CD14-positive monocyte (primary cell): ENCODE data around the gene SAMSN1. TPM values are rescaled to one million over a fixed set of nuclear protein-coding genes. Genes with fewer than 3 reads are reported as not detected.
"Not testable (repeated sequence)": the region's sequence is repeated elsewhere in the genome, so short reads cannot be mapped to it uniquely, and the experiment has no call there.

ENCODE experiments used
- DNase-seq, 3 donors: peaks; one replicate each; pipeline ENCODE4 v3.0.0-alpha.2; 2011 to 2022
- H2AFZ ChIP-seq: 2 replicates; pipeline ENCODE4 v1.6.0; 2012; ENCODE audit warnings: mild to moderate bottlenecking, low read depth, low read length, inconsistent platforms; ENCODE audit not compliant: insufficient read depth, poor library complexity, severe bottlenecking
- H3K27ac ChIP-seq, 2 donors: 1 replicate in 1 of 2; 2 replicates in 1 of 2; pipeline ENCODE4 v1.5.1; 2012 to 2013; ENCODE audit warnings: low read length in 2 of 2, control low read depth in 1 of 2, inconsistent platforms in 1 of 2, low read depth in 1 of 2, mild to moderate bottlenecking in 1 of 2
- H3K27me3 ChIP-seq, 2 donors: one replicate each; pipeline versions ENCODE4 v1.6.0 to v1.6.1; 2011 to 2013; ENCODE audit warnings: low read length in 2 of 2; ENCODE audit not compliant: control insufficient read depth in 2 of 2, insufficient read depth in 2 of 2
- H3K36me3 ChIP-seq, 2 donors: replicated peaks in 1 of 2; 1 replicate in 1 of 2; 2 replicates in 1 of 2; pipeline versions ENCODE4 v1.5.1 to v1.6.1; 2012 to 2013; ENCODE audit warnings: low read length in 2 of 2, control low read depth in 1 of 2, inconsistent platforms in 1 of 2, mild to moderate bottlenecking in 1 of 2; ENCODE audit not compliant: insufficient read depth in 2 of 2, control insufficient read depth in 1 of 2
- H3K4me1 ChIP-seq, 2 donors: 1 replicate in 1 of 2; 2 replicates in 1 of 2; pipeline versions ENCODE4 v1.5.1 to v1.6.1; 2012 to 2013; ENCODE audit warnings: low read length in 2 of 2, control low read depth in 1 of 2, inconsistent platforms in 1 of 2, mild to moderate bottlenecking in 1 of 2, moderate library complexity in 1 of 2; ENCODE audit not compliant: insufficient read depth in 2 of 2, control insufficient read depth in 1 of 2
- H3K4me2 ChIP-seq: replicated peaks from 2 replicates; pipeline ENCODE3; 2012; ENCODE audit warnings: low read length, moderate library complexity, mild to moderate bottlenecking; ENCODE audit not compliant: poor library complexity, severe bottlenecking; ENCODE audit errors: extremely low read depth
- H3K4me3 ChIP-seq, 3 experiments: fragments of 200-600 bp in 1 of 3; sonication (generic) in 1 of 3; replicated peaks in 1 of 3; 1 replicate in 2 of 3; 2 replicates in 1 of 3; pipeline ENCODE4 v1.5.1; 2011 to 2013; ENCODE audit warnings: low read length in 3 of 3, mild to moderate bottlenecking in 3 of 3, control low read depth in 2 of 3, low read depth in 2 of 3, inconsistent platforms in 1 of 3, moderate library complexity in 1 of 3
- H3K79me2 ChIP-seq: 2 replicates; pipeline ENCODE4 v1.6.0; 2012; ENCODE audit warnings: mild to moderate bottlenecking, control low read depth, inconsistent platforms, low read length, moderate library complexity; ENCODE audit not compliant: insufficient read depth
- H3K9ac ChIP-seq: 2 replicates; pipeline ENCODE4 v1.6.0; 2017; ENCODE audit warnings: low read length, mild to moderate bottlenecking; ENCODE audit not compliant: insufficient read depth, poor library complexity, severe bottlenecking
- H3K9me3 ChIP-seq, 2 donors: replicated peaks in 1 of 2; 1 replicate in 1 of 2; 2 replicates in 1 of 2; pipeline versions ENCODE4 v1.5.1 to v1.6.1; 2012 to 2013; ENCODE audit warnings: low read length in 2 of 2, control low read depth in 1 of 2; ENCODE audit not compliant: control insufficient read depth in 1 of 2, insufficient read depth in 1 of 2
- H4K20me1 ChIP-seq: 2 replicates; pipeline ENCODE4 v1.6.0; 2012; ENCODE audit warnings: mild to moderate bottlenecking, low read length, control low read depth, moderate library complexity; ENCODE audit not compliant: insufficient read depth
- H3K27ac Mint-ChIP-seq, 7 donors: one replicate each; pipeline ENCODE4 v1.8.0; 2020; ENCODE audit warnings: mild to moderate bottlenecking in 7 of 7, mixed read lengths in 7 of 7, moderate library complexity in 6 of 7, inconsistent platforms in 2 of 7
- H3K27me3 Mint-ChIP-seq, 3 donors: one replicate each; pipeline ENCODE4 v1.8.0; 2021 to 2022; ENCODE audit warnings: low read depth in 3 of 3, mild to moderate bottlenecking in 3 of 3, mixed read lengths in 3 of 3, moderate library complexity in 3 of 3, inconsistent platforms in 1 of 3
- H3K36me3 Mint-ChIP-seq, 2 donors: one replicate each; pipeline ENCODE4 v1.8.0; 2020; ENCODE audit warnings: mixed read lengths in 2 of 2, inconsistent platforms in 1 of 2, mild to moderate bottlenecking in 1 of 2
- H3K4me1 Mint-ChIP-seq: one replicate; pipeline ENCODE4 v1.8.0; 2020; ENCODE audit warnings: mild to moderate bottlenecking, mixed read lengths
- H3K4me3 Mint-ChIP-seq, 2 donors: one replicate each; pipeline ENCODE4 v1.8.0; 2020; ENCODE audit warnings: mild to moderate bottlenecking in 2 of 2, mixed read lengths in 2 of 2, moderate library complexity in 1 of 2
- H3K9me3 Mint-ChIP-seq, 7 donors: one replicate each; pipeline ENCODE4 v1.8.0; 2020 to 2022; ENCODE audit warnings: mixed read lengths in 7 of 7, mild to moderate bottlenecking in 6 of 7, moderate library complexity in 6 of 7, inconsistent platforms in 2 of 7
- WGBS: methylation state at CpG from one replicate; pipeline ENCODE4 v1.1.5; 2013; ENCODE audit warnings: missing lambda C conversion rate; ENCODE audit not compliant: insufficient coverage; 5-methylcytosine and 5-hydroxymethylcytosine counted together
- intact Hi-C, 2 donors: fragments of 100-400 bp; cut with micrococcal nuclease; formaldehyde crosslinking; loops; one replicate each; pipeline versions ENCODE4 v1.15.0 to v1.15.1; 2023
- polyA plus RNA-seq, 3 donors: library from polyadenylated mRNA; depleted of rRNA in 1 of 3; unstranded in 2 of 3; stranded (reverse) in 1 of 3; fragments of 300-500 nt in 2 of 3; fragments of >200 nt in 1 of 3; fragmentation: Illumina TruSeq in 2 of 3; gene quantifications; 1 replicate in 2 of 3; 2 replicates in 1 of 3; pipeline ENCODE4 v1.2.3, GENCODE V29; 2012 to 2021
- TF ChIP-seq, protein P1 (sequence below): fragments of 200-600 bp; IDR thresholded peaks from one replicate; pipeline ENCODE4 v1.8.0; 2022; ENCODE audit warnings: antibody characterized with exemption, mild to moderate bottlenecking

Gene SAMSN1
- polyA plus RNA-seq, 3 donors, result 20.9 to 38.6 (median 31.0) TPM

DNA sequence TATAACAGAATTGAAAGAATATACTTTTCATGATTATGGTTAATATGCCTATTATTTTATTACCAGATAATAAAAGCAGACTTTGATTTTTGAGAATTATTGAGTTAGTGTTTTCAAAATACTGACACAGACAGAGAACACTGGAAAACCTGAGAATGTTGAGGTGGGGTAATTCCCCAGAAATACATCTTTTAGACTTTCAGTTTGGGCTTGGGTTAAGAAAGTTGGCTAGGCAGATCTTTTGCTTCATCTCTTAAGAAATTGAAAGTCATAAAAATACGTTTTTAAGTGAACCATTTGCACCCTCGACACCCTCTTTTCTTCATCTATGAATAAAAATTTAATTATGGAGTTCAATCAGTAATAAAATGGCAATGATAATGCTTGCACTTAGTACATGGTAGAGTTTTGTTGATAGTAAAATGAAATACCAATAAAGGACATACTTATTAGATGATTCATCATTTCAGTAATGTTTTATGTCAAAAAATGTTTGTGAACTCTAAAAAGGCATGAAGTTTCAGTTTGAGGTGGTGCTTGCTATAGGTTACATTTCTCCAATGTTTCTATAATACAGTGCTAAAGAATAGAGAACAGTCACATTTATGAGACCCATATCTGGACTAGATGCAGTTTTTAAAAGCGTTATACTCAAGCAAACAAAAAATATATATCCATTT is 1.9 kb upstream of the SAMSN1 start:
- H3K27ac ChIP-seq, result peak overlapping the region in 1 of 2 donors; percentile 82
- intact Hi-C loops, result loop anchor here (5.0 to 10.0 kb wide), 4 partner anchors 47 to 677 kb away; no protein-coding TSS in a partner anchor
- Mint-ChIP-seq H3K4me3 (no peak overlapping the region), H3K4me1 (peaks cover 42% of the 10 kb centered on the region), H3K27ac (peak overlapping the region; percentile 59 to 92 (median 87)), H3K27me3 (no peaks in the 10 kb centered on the region), H3K36me3 (peaks cover 6% of the 10 kb centered on the region in 2 donors), H3K9me3 (no peaks in the 10 kb centered on the region)
- peaks cover 37% of the 10 kb centered on the region for H3K79me2 ChIP-seq
- no peaks in the 10 kb centered on the region for H3K36me3 ChIP-seq
- peaks cover 50 to 67% of the 10 kb centered on the region in 2 donors for H3K4me1 ChIP-seq
- H3K9me3 ChIP-seq, result no peaks in the 10 kb centered on the region
- H4K20me1 ChIP-seq, result peaks cover 24% of the 10 kb centered on the region
- H3K27me3 ChIP-seq, result no peaks in the 10 kb centered on the region
- DNase-seq, result no peak
- H3K9ac ChIP-seq, result no peak overlapping the region
- H2AFZ ChIP-seq, result no peak overlapping the region
- TF ChIP-seq, protein P1, sequence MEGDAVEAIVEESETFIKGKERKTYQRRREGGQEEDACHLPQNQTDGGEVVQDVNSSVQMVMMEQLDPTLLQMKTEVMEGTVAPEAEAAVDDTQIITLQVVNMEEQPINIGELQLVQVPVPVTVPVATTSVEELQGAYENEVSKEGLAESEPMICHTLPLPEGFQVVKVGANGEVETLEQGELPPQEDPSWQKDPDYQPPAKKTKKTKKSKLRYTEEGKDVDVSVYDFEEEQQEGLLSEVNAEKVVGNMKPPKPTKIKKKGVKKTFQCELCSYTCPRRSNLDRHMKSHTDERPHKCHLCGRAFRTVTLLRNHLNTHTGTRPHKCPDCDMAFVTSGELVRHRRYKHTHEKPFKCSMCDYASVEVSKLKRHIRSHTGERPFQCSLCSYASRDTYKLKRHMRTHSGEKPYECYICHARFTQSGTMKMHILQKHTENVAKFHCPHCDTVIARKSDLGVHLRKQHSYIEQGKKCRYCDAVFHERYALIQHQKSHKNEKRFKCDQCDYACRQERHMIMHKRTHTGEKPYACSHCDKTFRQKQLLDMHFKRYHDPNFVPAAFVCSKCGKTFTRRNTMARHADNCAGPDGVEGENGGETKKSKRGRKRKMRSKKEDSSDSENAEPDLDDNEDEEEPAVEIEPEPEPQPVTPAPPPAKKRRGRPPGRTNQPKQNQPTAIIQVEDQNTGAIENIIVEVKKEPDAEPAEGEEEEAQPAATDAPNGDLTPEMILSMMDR, result no peak
- H3K4me2 ChIP-seq, result no peak overlapping the region
- H3K4me3 ChIP-seq, result peak overlapping the region in 1 of 3 experiments; percentile 3
- WGBS, result no CpG with 5 or more reads among the region's 3 CpGs

GRCh38 chr21:14546719-14547118 is 604 bp upstream of the SAMSN1 start:
- intact Hi-C loops, result loop anchor here (5.0 to 10.0 kb wide), 4 partner anchors 48 to 678 kb away; no protein-coding TSS in a partner anchor
- H3K36me3 ChIP-seq, H3K9me3 Mint-ChIP-seq, H3K36me3 Mint-ChIP-seq, H2AFZ ChIP-seq, H3K27me3 ChIP-seq, H3K9ac ChIP-seq, H3K9me3 ChIP-seq, DNase-seq, H3K4me3 Mint-ChIP-seq, H3K27me3 Mint-ChIP-seq: not testable (repeated sequence)
- Histone ChIP-seq H3K4me2 (peak overlapping the region; percentile 73), H3K4me3 (peak overlapping the region in 1 of 3 experiments; percentile 94), H3K4me1 (peaks cover 59 to 80% of the 10 kb centered on the region in 2 donors), H3K27ac (peak overlapping the region; percentile 12 to 87), H3K79me2 (peaks cover 49% of the 10 kb centered on the region), H4K20me1 (peaks cover 28% of the 10 kb centered on the region)
- H3K4me1 Mint-ChIP-seq, result peaks cover 50% of the 10 kb centered on the region
- no CpG with 5 or more reads among the region's 7 CpGs for WGBS
- H3K27ac Mint-ChIP-seq, result peak overlapping the region; percentile 19 to 95 (median 88)
